ENCODE measurements around the gene HFE.

DNA sequence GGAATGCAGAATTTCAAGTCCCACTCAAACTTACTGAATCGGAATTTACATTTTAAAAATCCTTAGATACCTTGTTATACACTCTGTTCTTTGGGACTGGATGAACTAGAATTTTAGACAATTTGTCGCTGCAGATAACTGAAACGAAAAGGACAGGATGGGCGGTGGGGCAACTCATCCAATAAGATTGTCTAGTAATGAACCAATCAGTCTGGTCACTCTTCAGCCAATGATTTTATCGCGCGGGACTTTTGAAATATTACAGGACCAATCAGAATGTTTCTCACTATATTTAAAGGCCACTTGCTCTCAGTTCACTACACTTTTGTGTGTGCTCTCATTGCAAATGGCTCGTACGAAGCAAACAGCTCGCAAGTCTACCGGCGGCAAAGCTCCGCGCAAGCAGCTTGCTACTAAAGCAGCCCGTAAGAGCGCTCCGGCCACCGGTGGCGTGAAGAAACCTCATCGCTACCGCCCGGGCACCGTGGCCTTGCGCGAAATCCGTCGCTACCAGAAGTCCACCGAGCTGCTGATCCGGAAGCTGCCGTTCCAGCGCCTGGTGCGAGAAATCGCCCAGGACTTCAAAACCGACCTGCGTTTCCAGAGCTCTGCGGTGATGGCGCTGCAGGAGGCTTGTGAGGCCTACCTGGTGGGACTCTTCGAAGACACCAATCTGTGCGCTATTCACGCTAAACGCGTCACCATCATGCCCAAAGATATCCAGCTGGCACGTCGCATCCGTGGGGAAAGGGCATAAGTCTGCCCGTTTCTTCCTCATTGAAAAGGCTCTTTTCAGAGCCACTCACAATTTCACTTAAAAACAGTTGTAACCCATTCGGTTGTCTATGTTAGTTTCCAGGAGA is 41.9 kb upstream of the HFE start:
- TF ChIP-seq, protein P1, sequence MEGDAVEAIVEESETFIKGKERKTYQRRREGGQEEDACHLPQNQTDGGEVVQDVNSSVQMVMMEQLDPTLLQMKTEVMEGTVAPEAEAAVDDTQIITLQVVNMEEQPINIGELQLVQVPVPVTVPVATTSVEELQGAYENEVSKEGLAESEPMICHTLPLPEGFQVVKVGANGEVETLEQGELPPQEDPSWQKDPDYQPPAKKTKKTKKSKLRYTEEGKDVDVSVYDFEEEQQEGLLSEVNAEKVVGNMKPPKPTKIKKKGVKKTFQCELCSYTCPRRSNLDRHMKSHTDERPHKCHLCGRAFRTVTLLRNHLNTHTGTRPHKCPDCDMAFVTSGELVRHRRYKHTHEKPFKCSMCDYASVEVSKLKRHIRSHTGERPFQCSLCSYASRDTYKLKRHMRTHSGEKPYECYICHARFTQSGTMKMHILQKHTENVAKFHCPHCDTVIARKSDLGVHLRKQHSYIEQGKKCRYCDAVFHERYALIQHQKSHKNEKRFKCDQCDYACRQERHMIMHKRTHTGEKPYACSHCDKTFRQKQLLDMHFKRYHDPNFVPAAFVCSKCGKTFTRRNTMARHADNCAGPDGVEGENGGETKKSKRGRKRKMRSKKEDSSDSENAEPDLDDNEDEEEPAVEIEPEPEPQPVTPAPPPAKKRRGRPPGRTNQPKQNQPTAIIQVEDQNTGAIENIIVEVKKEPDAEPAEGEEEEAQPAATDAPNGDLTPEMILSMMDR (optimal IDR thresholded peaks at IDR 0.05 in 1 of 3, IDR thresholded peaks at IDR 0.05 in 1 of 3, conservative IDR thresholded peaks at IDR 0.05 in 1 of 3; ENCODE audit: extremely low read depth in 1 of 3, insufficient read depth in 2 of 3, low read length in 3 of 3) = peak; percentile 20 to 37 (median 30)
- no peak for TF ChIP-seq EZH2 (IDR thresholded peaks at IDR 0.05; ENCODE audit: low read length)

All from keratinocyte (primary cell).